Osteoblast (primary cell): ENCODE results near the gene FAF1. TPM values are rescaled to one million over a fixed set of nuclear protein-coding genes. Genes with fewer than 3 reads are reported as not detected.
"Not testable (repeated sequence)": the region's sequence is repeated elsewhere in the genome, so short reads cannot be mapped to it uniquely, and the experiment has no call there.

Experiments used
- DNase-seq: peaks from one replicate; pipeline ENCODE4 v3.0.0; 2011; ENCODE audit warnings: low spot score, mixed read lengths; ENCODE audit not compliant: insufficient read length; ENCODE audit errors: missing footprints
- H2AFZ ChIP-seq: 2 replicates; pipeline ENCODE4 v1.6.0; 2011; ENCODE audit warnings: mild to moderate bottlenecking, low read length
- H3K27ac ChIP-seq: 2 replicates; pipeline ENCODE4 v1.5.1; 2011; ENCODE audit warnings: mild to moderate bottlenecking, low read depth, low read length, moderate library complexity
- H3K27me3 ChIP-seq: 2 replicates; pipeline ENCODE4 v1.6.0; 2012; ENCODE audit warnings: mild to moderate bottlenecking, control low read depth, inconsistent platforms, low read length, moderate library complexity; ENCODE audit not compliant: insufficient read depth
- H3K36me3 ChIP-seq: 2 replicates; pipeline ENCODE4 v1.5.1; 2011; ENCODE audit warnings: mild to moderate bottlenecking, low read length, control low read depth, moderate library complexity; ENCODE audit not compliant: insufficient read depth
- H3K4me1 ChIP-seq: 2 replicates; pipeline ENCODE4 v1.5.1; 2011; ENCODE audit warnings: mild to moderate bottlenecking, low read length, control low read depth, moderate library complexity; ENCODE audit not compliant: insufficient read depth
- H3K4me2 ChIP-seq: 2 replicates; pipeline ENCODE4 v1.6.0; 2011; ENCODE audit warnings: mild to moderate bottlenecking, low read length; ENCODE audit not compliant: insufficient read depth
- H3K4me3 ChIP-seq: fragments of 200-600 bp; sonication (generic); 3 replicates; pipeline ENCODE4 v1.5.1; 2012; ENCODE audit warnings: mild to moderate bottlenecking, low read length, inconsistent platforms; ENCODE audit not compliant: insufficient read depth
- H3K79me2 ChIP-seq: 2 replicates; pipeline ENCODE4 v1.6.0; 2012; ENCODE audit warnings: mild to moderate bottlenecking, low read length, control low read depth, inconsistent platforms; ENCODE audit not compliant: insufficient read depth
- H3K9me3 ChIP-seq: 2 replicates; pipeline ENCODE4 v1.5.1; 2011; ENCODE audit warnings: low read depth, low read length, control low read depth
- H4K20me1 ChIP-seq: 2 replicates; pipeline ENCODE4 v1.6.0; 2012; ENCODE audit warnings: mild to moderate bottlenecking, low read length, control low read depth; ENCODE audit not compliant: insufficient read depth
- CTCF ChIP-seq: IDR thresholded peaks from 2 replicates; pipeline ENCODE4 v1.5.1; 2011; ENCODE audit warnings: mild to moderate bottlenecking, low read depth, low read length, moderate library complexity; ENCODE audit errors: extremely low read depth
- total RNA-seq: library from RNA; depleted of rRNA; stranded (reverse); fragments of >200 nt; gene quantifications from 2 replicates; pipeline ENCODE4 v1.2.3, GENCODE V29; 2012

FAF1 gene
- total RNA-seq, 1 donor = 40.5 TPM

- Histone ChIP-seq H3K4me1 (no peaks in the 10 kb centered on the region), H3K36me3 (no peaks in the 10 kb centered on the region), H3K9me3 (no peaks in the 10 kb centered on the region), H2AFZ (no peak overlapping the region), H3K27ac (no peak overlapping the region), H3K27me3 (no peaks in the 10 kb centered on the region), H3K79me2 (no peaks in the 10 kb centered on the region), H3K4me3 (no peak overlapping the region), H4K20me1 (no peaks in the 10 kb centered on the region), H3K4me2 (no peak overlapping the region)
- no peak for TF ChIP-seq CTCF
- DNase-seq = no peak
Observed at GRCh38 chr1:50531027-50531426, 429.0 kb downstream of the FAF1 start.

GRCh38 chr1:50529510-50529909 is 430.6 kb downstream of the FAF1 start:
- Histone ChIP-seq H3K4me2 (no peak overlapping the region), H4K20me1 (no peaks in the 10 kb centered on the region), H3K27me3 (no peaks in the 10 kb centered on the region), H3K4me3 (no peak overlapping the region), H3K27ac (no peak overlapping the region), H3K4me1 (no peaks in the 10 kb centered on the region), H3K79me2 (no peaks in the 10 kb centered on the region), H2AFZ (no peak overlapping the region), H3K9me3 (no peaks in the 10 kb centered on the region), H3K36me3 (no peaks in the 10 kb centered on the region)
- no peak for DNase-seq
- no peak for TF ChIP-seq CTCF

GRCh38 chr1:50527987-50528320 is 432.1 kb downstream of the FAF1 start:
- H3K27ac ChIP-seq, H3K79me2 ChIP-seq, H3K4me3 ChIP-seq, DNase-seq, H4K20me1 ChIP-seq, H3K27me3 ChIP-seq, H3K4me2 ChIP-seq, H3K4me1 ChIP-seq, H2AFZ ChIP-seq, H3K9me3 ChIP-seq, H3K36me3 ChIP-seq: not testable (repeated sequence)

GRCh38 chr1:50527249-50527986 is 432.6 kb downstream of the FAF1 start:
- DNase-seq = no peak

More at GRCh38 chr1:50527249-50527986, 432.6 kb downstream of the FAF1 start:
- H3K4me1 ChIP-seq = no peaks in the 10 kb centered on the region
- no peaks in the 10 kb centered on the region for H3K27me3 ChIP-seq
- H3K36me3 ChIP-seq = no peaks in the 10 kb centered on the region
- H3K9me3 ChIP-seq = no peaks in the 10 kb centered on the region
- H3K79me2 ChIP-seq = no peaks in the 10 kb centered on the region
- H3K27ac ChIP-seq = no peak overlapping the region
- no peak overlapping the region for H3K4me3 ChIP-seq
- no peaks in the 10 kb centered on the region for H4K20me1 ChIP-seq
- TF ChIP-seq CTCF = no peak
- no peak overlapping the region for H2AFZ ChIP-seq
- H3K4me2 ChIP-seq = no peak overlapping the region
